Measurements from ENCODE around the gene IKBKE. TPM values are rescaled to one million over a fixed set of nuclear protein-coding genes. Genes with fewer than 3 reads are reported as not detected.

The IKBKE gene
- total RNA-seq, 4 donors from 2014 or later: 5.7 to 27.0 (median 17.4) TPM

DNA sequence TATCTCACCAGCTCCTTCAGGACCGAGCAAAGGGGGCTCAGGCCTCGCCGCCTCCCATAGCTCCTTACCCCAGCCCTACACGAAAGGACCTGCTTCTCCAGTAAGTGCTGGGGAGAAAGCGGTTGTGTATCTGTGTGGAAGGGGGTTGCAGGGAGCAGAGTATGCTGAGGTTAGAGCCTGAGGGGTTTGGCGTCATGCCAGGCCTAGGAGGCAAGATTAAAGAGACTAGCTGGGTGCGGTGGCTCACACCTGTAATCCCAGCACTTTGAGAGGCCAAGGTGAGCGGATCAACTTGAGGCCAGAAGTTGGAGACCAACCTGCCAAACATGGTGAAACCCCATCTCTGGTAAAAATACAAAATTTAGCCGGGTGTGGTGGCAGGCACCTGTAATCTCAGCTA lies 23.0 kb downstream of the IKBKE start:
- 94% methylated on average over 9 of the region's 9 CpGs for WGBS
- no peak overlapping the region for H3K4me3 ChIP-seq
- peaks cover 36% of the 10 kb centered on the region for H3K36me3 ChIP-seq
- no peaks in the 10 kb centered on the region for H3K27me3 ChIP-seq
- no peak for DNase-seq (ENCODE audit: low spot score in 2 of 2)
- no peak overlapping the region for H3K27ac ChIP-seq
- H3K4me1 ChIP-seq: peaks cover 35% of the 10 kb centered on the region
- no peaks in the 10 kb centered on the region for H3K9me3 ChIP-seq
- TF ChIP-seq POLR2A (IDR thresholded peaks at IDR 0.05) (no peak), EP300 (IDR thresholded peaks at IDR 0.05) (no peak), POLR2AphosphoS5 (IDR thresholded peaks at IDR 0.05) (no peak)
- TF ChIP-seq, protein P1, sequence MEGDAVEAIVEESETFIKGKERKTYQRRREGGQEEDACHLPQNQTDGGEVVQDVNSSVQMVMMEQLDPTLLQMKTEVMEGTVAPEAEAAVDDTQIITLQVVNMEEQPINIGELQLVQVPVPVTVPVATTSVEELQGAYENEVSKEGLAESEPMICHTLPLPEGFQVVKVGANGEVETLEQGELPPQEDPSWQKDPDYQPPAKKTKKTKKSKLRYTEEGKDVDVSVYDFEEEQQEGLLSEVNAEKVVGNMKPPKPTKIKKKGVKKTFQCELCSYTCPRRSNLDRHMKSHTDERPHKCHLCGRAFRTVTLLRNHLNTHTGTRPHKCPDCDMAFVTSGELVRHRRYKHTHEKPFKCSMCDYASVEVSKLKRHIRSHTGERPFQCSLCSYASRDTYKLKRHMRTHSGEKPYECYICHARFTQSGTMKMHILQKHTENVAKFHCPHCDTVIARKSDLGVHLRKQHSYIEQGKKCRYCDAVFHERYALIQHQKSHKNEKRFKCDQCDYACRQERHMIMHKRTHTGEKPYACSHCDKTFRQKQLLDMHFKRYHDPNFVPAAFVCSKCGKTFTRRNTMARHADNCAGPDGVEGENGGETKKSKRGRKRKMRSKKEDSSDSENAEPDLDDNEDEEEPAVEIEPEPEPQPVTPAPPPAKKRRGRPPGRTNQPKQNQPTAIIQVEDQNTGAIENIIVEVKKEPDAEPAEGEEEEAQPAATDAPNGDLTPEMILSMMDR (IDR thresholded peaks at IDR 0.05): no peak

DNA sequence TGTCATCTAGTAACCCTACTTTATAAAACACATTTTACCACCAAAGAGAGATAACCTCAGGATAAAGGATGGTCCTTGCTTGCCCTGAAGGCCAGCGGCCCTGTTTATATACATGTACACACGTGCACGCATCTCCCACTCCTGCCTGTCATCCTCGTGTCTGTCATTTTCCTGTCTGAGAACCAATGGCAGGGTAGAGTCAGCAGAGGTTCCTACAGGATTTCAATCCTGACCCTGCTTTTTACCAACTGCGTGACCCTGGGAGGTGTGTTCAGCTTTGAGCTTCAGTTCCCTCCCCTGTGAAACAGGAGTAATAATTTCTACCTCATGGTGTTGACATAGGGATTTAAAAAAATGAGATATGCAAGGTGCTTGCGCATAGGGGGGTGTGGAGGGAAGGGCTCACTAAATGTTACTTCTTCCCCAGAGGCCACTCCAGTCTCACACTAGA lies 24.8 kb downstream of the IKBKE start:
- Histone ChIP-seq H3K9me3 (no peaks in the 10 kb centered on the region), H3K27me3 (no peaks in the 10 kb centered on the region), H3K27ac (no peak overlapping the region), H3K4me1 (peaks cover 31% of the 10 kb centered on the region), H3K36me3 (peaks cover 33% of the 10 kb centered on the region), H3K4me3 (no peak overlapping the region)
- TF ChIP-seq, protein P1 (IDR thresholded peaks at IDR 0.05): no peak
- no peak for TF ChIP-seq EP300 (IDR thresholded peaks at IDR 0.05)
- no peak for TF ChIP-seq POLR2AphosphoS5 (IDR thresholded peaks at IDR 0.05)
- TF ChIP-seq POLR2A (IDR thresholded peaks at IDR 0.05): no peak
- DNase-seq (ENCODE audit: low spot score in 2 of 2): no peak
- WGBS: 87% methylated on average over 6 of the region's 6 CpGs

DNA sequence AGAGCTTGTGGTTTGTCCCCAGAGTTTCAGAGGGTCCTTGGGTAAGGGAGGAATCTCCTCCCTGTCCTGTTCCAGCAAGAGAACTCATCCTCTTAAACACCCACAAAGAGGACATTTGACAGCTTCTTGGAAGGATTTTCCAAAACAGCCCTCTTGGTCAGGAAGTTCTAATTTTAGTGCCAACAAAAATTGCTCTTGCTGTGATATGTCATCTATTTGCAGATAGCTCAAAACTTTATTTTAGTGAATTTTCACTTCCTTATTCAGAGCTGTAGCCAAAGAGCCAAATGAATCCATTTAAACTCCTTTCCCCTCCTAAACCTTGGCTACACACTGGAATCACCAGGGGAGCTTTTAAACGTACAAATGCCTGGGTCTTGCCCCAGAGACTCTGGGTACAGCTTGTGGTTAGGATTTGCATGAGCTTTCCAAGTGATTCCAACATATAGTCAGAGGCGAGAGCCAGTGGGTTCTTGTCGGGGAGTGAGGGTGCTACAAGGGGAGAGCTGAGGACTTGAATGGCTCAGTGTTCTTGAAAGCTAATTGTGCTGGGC lies 25.3 kb downstream of the IKBKE start:
- Histone ChIP-seq H3K27ac (no peak overlapping the region), H3K27me3 (no peaks in the 10 kb centered on the region), H3K4me3 (no peak overlapping the region), H3K4me1 (peaks cover 28% of the 10 kb centered on the region), H3K36me3 (peaks cover 33% of the 10 kb centered on the region), H3K9me3 (no peaks in the 10 kb centered on the region)
- WGBS: 65% methylated on average over 3 of the region's 3 CpGs
- TF ChIP-seq POLR2AphosphoS5 (IDR thresholded peaks at IDR 0.05): no peak
- TF ChIP-seq POLR2A (IDR thresholded peaks at IDR 0.05): no peak
- TF ChIP-seq EP300 (IDR thresholded peaks at IDR 0.05): no peak
- TF ChIP-seq, protein P1 (IDR thresholded peaks at IDR 0.05): no peak
- DNase-seq (ENCODE audit: low spot score in 2 of 2): no peak

DNA sequence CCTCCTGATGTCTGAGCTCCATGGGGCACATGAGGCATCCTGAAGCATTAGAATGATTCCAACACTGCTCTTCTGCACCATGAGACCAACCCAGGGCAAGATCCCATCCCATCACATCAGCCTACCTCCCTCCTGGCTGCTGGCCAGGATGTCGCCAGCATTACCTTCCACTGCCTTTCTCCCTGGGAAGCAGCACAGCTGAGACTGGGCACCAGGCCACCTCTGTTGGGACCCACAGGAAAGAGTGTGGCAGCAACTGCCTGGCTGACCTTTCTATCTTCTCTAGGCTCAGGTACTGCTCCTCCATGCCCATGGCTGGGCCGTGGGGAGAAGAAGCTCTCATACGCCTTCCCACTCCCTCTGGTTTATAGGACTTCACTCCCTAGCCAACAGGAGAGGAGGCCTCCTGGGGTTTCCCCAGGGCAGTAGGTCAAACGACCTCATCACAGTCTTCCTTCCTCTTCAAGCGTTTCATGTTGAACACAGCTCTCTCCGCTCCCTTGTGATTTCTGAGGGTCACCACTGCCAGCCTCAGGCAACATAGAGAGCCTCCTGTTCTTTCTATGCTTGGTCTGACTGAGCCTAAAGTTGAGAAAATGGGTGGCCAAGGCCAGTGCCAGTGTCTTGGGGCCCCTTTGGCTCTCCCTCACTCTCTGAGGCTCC lies 26.0 kb downstream of the IKBKE start:
- peaks cover 29% of the 10 kb centered on the region for H3K36me3 ChIP-seq
- peaks cover 33% of the 10 kb centered on the region for H3K4me1 ChIP-seq
- H3K9me3 ChIP-seq: no peaks in the 10 kb centered on the region
- 44% methylated on average over 6 of the region's 6 CpGs for WGBS
- TF ChIP-seq, protein P1 (IDR thresholded peaks at IDR 0.05): no peak
- TF ChIP-seq POLR2AphosphoS5 (IDR thresholded peaks at IDR 0.05) (no peak), POLR2A (IDR thresholded peaks at IDR 0.05) (no peak), EP300 (IDR thresholded peaks at IDR 0.05) (no peak)
- DNase-seq (ENCODE audit: low spot score in 2 of 2): no peak
- no peak overlapping the region for H3K27ac ChIP-seq
- no peaks in the 10 kb centered on the region for H3K27me3 ChIP-seq
- H3K4me3 ChIP-seq: no peak overlapping the region

DNA sequence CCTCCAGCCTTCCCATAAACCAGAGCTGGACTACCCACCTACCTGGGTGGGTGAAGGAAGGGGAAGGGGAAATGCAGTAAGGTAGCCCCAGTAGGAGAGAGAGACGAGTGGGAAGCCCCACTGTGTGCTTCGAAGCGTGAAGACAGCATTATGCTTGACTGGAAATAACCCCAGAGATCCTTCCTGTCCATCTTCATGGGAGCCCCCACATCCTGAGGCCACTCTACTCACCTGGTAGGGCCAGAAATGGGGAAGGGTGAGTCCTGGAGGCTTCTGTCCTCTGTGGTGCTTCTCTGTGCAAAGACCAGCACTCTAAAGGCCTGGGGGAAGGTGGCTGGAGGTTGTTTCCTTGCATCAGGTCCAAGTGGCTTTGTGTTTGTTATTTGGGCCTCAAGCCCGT lies 27.1 kb downstream of the IKBKE start:
- Histone ChIP-seq H3K4me3 (no peak overlapping the region), H3K27ac (no peak overlapping the region), H3K27me3 (no peaks in the 10 kb centered on the region), H3K9me3 (no peaks in the 10 kb centered on the region), H3K4me1 (peaks cover 41% of the 10 kb centered on the region), H3K36me3 (peaks cover 18% of the 10 kb centered on the region)
- TF ChIP-seq POLR2A (IDR thresholded peaks at IDR 0.05) (no peak), POLR2AphosphoS5 (IDR thresholded peaks at IDR 0.05) (no peak), EP300 (IDR thresholded peaks at IDR 0.05) (no peak)
- TF ChIP-seq, protein P1 (IDR thresholded peaks at IDR 0.05): no peak
- no peak for DNase-seq (ENCODE audit: low spot score in 2 of 2)
- WGBS: 89% methylated on average over 4 of the region's 4 CpGs

Measured in suprapubic skin (tissue), 4 donors.